ENCODE results near the gene WIPF1. TPM values are rescaled to one million over a fixed set of nuclear protein-coding genes. Genes with fewer than 3 reads are reported as not detected.

The WIPF1 gene
- total and polyA plus RNA-seq, 8 donors: 4.7 to 26.8 (median 6.2) TPM

DNA sequence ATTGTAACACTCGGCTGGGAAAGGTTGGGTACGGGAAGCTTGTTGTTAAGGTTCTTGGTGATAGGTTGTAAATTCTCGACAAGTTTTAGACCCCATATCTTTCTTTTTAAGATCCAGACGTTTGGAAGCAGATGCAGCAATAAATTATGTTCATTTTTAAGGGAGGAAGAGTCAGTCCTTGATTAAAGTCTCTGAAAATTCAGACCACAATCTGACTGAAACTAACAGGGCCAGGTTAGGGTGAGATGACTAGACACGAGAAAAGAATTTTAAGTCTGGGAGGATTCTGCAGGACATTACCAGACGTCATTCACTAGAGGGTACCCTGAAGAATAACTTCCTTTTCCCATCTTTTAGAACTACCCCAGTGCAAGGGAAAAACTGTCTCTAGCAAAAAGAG, 16.1 kb downstream of the WIPF1 start:
- Histone ChIP-seq H3K9me3 (no peaks in the 10 kb centered on the region), H3K4me1 (peaks cover 0 to 12% (median 12%) of the 10 kb centered on the region in 3 donors), H3K4me3 (no peak overlapping the region), H3K27ac (no peak overlapping the region), H3K36me3 (no peaks in the 10 kb centered on the region), H3K27me3 (no peaks in the 10 kb centered on the region)
- FAIRE-seq (no peak), DNase-seq (no peak), ATAC-seq (no peak)
- intact Hi-C loops (cut with DNase I): no loop called here
- TF ChIP-seq, protein P1, sequence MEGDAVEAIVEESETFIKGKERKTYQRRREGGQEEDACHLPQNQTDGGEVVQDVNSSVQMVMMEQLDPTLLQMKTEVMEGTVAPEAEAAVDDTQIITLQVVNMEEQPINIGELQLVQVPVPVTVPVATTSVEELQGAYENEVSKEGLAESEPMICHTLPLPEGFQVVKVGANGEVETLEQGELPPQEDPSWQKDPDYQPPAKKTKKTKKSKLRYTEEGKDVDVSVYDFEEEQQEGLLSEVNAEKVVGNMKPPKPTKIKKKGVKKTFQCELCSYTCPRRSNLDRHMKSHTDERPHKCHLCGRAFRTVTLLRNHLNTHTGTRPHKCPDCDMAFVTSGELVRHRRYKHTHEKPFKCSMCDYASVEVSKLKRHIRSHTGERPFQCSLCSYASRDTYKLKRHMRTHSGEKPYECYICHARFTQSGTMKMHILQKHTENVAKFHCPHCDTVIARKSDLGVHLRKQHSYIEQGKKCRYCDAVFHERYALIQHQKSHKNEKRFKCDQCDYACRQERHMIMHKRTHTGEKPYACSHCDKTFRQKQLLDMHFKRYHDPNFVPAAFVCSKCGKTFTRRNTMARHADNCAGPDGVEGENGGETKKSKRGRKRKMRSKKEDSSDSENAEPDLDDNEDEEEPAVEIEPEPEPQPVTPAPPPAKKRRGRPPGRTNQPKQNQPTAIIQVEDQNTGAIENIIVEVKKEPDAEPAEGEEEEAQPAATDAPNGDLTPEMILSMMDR (IDR thresholded peaks at IDR 0.05): no peak
- 74 to 79% methylated on average over 6 of the region's 6 CpGs for WGBS, 2 donors

DNA sequence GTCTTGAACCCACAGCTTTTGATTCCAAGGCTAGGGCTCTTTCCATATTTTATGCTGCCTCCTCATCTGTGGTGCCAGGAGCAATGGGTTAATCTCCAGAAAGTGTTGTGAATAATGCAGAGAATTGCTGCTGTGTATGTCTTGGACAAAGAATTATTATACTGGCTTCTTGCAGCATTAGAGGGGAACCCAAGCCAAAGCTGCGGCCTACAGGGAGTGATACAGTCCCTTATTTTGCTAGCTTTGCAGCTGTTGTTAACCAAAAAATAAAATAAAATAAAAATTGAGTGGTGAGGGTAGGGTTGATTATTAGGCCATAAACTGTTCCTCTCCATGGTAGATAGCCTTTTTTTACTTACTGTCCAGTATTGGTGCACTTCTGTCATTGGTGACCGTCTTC, 16.7 kb downstream of the WIPF1 start:
- no peak for FAIRE-seq
- TF ChIP-seq, protein P1 (IDR thresholded peaks at IDR 0.05): no peak
- 93 to 95% methylated on average over 2 of the region's 2 CpGs for WGBS, 2 donors
- H3K36me3 ChIP-seq: no peaks in the 10 kb centered on the region
- no peak overlapping the region for H3K27ac ChIP-seq
- no peaks in the 10 kb centered on the region for H3K9me3 ChIP-seq
- ATAC-seq: no peak
- no peak overlapping the region for H3K4me3 ChIP-seq
- no peak for DNase-seq
- intact Hi-C loops (cut with DNase I): no loop called here
- H3K27me3 ChIP-seq: no peaks in the 10 kb centered on the region
- peaks cover 0 to 12% (median 11%) of the 10 kb centered on the region in 3 donors for H3K4me1 ChIP-seq

DNA sequence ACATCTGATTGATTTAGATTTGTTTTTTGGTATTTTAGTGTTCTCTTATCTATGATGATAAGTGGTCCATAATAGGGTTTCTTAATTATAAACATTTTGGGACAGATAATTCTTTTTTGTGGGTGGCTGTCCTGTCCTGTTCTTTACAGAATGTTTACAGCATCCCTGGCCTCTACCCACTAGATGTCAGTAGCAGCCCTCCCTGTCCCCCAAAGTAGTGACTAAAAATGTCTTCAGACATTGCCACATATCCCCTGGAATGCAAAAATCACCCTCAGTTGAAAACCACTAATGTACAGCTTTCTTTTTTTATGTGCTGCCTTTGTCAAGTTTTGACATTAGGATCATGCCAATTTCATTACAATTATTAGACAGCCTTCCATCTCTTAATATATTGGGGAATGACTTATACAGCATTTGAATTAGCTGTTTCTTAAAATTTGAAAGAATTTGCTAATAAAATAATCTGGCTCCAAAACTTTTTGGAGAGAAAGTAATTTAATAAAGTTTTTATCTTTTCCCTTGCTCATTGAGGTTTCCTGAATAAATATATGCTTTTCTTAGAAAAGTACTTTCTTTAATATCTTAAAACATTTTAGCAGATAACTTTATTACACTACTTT, 19.5 kb downstream of the WIPF1 start:
- TF ChIP-seq, protein P1 (IDR thresholded peaks at IDR 0.05): no peak
- Histone ChIP-seq H3K36me3 (no peaks in the 10 kb centered on the region), H3K27me3 (no peaks in the 10 kb centered on the region), H3K4me1 (peaks cover 4 to 8% (median 5%) of the 10 kb centered on the region in 3 donors), H3K4me3 (no peak overlapping the region), H3K27ac (no peak overlapping the region), H3K9me3 (no peaks in the 10 kb centered on the region)
- DNase-seq: no peak
- peak in 1 of 4 donors; percentile 27 for ATAC-seq
- intact Hi-C loops (cut with DNase I): no loop called here
- FAIRE-seq: no peak

DNA sequence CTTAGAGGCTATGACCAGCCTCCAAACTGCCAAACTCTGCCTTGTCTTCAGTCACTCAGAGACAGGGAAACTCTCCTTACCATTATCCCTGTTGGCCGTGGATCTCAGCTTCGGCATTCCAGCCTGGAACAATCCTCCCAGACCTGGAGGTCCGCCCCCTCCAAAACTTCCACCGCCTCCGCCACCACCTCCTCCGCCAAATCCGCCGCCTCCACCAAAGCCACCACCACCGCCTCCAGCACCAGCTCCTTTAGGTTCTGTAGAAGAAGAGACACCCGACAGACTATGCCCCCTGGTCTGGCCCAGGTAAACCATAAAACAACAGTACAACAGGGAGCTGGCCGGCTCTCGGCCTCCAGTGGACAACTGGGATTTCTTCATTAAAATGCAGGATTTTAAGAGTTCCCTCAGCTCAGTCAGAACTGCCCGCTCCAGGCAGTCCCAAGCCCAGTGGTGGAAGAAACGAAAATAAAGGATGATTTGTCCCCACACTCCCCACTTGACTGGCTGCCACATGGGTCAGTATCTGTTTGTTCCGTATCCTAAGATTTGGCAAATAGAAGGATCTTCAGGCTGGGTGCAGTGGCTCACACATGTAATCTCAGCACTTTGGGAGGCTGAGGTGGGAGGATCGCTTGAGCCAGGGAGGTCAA, 22.4 kb downstream of the WIPF1 start:
- DNase-seq: no peak
- no peak for ATAC-seq
- 87 to 89% methylated on average over 16 of the region's 16 CpGs for WGBS, 2 donors
- H3K27ac ChIP-seq: no peak overlapping the region
- peaks cover 4 to 8% (median 5%) of the 10 kb centered on the region in 3 donors for H3K4me1 ChIP-seq
- no peaks in the 10 kb centered on the region for H3K9me3 ChIP-seq
- H3K4me3 ChIP-seq: no peak overlapping the region
- TF ChIP-seq, protein P1 (IDR thresholded peaks at IDR 0.05): no peak
- H3K27me3 ChIP-seq: no peaks in the 10 kb centered on the region
- intact Hi-C loops (cut with DNase I): no loop called here
- H3K36me3 ChIP-seq: no peaks in the 10 kb centered on the region
- no peak for FAIRE-seq

DNA sequence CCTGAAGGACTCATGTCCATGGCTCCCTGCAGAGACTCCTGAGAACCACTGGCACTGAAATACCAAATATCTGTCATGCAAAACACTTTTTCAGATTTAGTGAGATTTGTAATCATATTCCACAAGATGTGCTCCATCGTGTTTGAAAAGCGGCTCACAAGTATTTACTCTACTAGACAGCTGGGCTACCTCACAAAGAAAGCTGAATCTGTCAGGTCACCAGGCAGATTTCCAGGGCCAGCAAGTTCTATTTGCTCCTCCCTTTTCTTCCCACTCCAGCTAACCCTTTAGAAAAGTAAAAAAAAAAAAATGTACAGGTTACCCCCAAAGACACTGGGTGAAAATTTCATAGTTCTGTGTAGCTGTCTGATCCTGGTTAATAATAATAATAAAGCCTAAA, 22.9 kb downstream of the WIPF1 start:
- Histone ChIP-seq H3K9me3 (no peaks in the 10 kb centered on the region), H3K36me3 (no peaks in the 10 kb centered on the region), H3K4me1 (peaks cover 4 to 8% (median 5%) of the 10 kb centered on the region in 3 donors), H3K27me3 (no peaks in the 10 kb centered on the region), H3K4me3 (no peak overlapping the region), H3K27ac (no peak overlapping the region)
- TF ChIP-seq, protein P1 (IDR thresholded peaks at IDR 0.05): no peak
- intact Hi-C loops (cut with DNase I): no loop called here
- FAIRE-seq: no peak
- peak in 2 of 6 donors; percentile 32 to 42 for DNase-seq
- 8 to 17% methylated on average over 2 of the region's 2 CpGs for WGBS, 2 donors
- ATAC-seq: peak; percentile 67 to 87 (median 81)
